AG04449 (cell line): Measurements from ENCODE around the gene VAV2.

Experiments used
- CTCF ChIA-PET: fragments of 350-600 bp; formaldehyde crosslinking; extraction: SDS; loops from one replicate; lab custom pipeline; 2021; ENCODE audit warnings: antibody characterized with exemption; lab: Yijun Ruan, JAX
- POLR2A ChIA-PET: fragments of 400-600, 350-600 bp; formaldehyde crosslinking; extraction: SDS; loops from one replicate; lab custom pipeline; 2020; ENCODE audit warnings: antibody characterized with exemption, inconsistent platforms; lab: Yijun Ruan, JAX
- DNase-seq: peaks from one replicate; pipeline ENCODE4 v3.0.0-alpha.2; 2010; ENCODE audit warnings: low read depth, low spot score
- H3K4me3 ChIP-seq: 2 replicates; pipeline ENCODE4 v1.5.1; 2011; ENCODE audit warnings: low read depth, mild to moderate bottlenecking, control low read depth, low read length
- TF ChIP-seq, protein P1 (sequence below): IDR thresholded peaks from one replicate; pipeline ENCODE4 v1.5.1; 2011; ENCODE audit warnings: mild to moderate bottlenecking, moderate library complexity, low read length, control low read depth, inconsistent platforms; ENCODE audit not compliant: insufficient read depth; ENCODE audit errors: missing control alignments

Gene VAV2

DNA sequence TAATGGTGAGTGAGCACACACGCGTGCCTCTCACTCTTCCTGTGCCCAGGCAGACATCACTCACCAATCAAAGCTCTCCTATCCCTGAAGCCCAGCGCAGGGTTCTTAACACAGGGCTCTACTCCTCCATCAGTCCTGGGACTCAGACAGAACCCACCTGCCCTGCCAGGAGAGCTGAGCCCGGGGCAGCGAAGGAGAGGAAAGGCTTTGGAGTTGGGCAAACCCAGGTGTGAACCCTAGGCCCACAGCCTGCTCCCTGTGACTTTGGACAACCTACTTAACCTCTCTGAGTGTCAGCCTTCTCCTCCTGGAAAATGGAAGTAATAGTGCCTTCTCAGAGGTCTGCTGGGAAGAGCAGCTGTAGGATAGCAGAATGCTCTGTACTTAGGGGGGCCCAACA, 155.3 kb downstream of the VAV2 start:
- CTCF ChIA-PET: interaction anchor here (1.0 to 1.7 kb wide), 2 partner anchors 11 to 158 kb away, joined by 3 to 5 read pairs; no protein-coding TSS in a partner anchor
- no peak for DNase-seq

GRCh38 chr9:133836001-133836758, 155.9 kb downstream of the VAV2 start:
- ChIA-PET CTCF (interaction anchor here (1.0 kb wide), 1 partner anchor 10 kb away, joined by 3 read pairs; no protein-coding TSS in a partner anchor), POLR2A (no interaction called here)
- no peak for DNase-seq
- TF ChIP-seq, protein P1, sequence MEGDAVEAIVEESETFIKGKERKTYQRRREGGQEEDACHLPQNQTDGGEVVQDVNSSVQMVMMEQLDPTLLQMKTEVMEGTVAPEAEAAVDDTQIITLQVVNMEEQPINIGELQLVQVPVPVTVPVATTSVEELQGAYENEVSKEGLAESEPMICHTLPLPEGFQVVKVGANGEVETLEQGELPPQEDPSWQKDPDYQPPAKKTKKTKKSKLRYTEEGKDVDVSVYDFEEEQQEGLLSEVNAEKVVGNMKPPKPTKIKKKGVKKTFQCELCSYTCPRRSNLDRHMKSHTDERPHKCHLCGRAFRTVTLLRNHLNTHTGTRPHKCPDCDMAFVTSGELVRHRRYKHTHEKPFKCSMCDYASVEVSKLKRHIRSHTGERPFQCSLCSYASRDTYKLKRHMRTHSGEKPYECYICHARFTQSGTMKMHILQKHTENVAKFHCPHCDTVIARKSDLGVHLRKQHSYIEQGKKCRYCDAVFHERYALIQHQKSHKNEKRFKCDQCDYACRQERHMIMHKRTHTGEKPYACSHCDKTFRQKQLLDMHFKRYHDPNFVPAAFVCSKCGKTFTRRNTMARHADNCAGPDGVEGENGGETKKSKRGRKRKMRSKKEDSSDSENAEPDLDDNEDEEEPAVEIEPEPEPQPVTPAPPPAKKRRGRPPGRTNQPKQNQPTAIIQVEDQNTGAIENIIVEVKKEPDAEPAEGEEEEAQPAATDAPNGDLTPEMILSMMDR: no peak
- no peak overlapping the region for H3K4me3 ChIP-seq

More for the DNA sequence above, 155.3 kb downstream of the VAV2 start:
- no peak overlapping the region for H3K4me3 ChIP-seq
- TF ChIP-seq, protein P1: no peak
- POLR2A ChIA-PET: no interaction called here

GRCh38 chr9:133835262-133835901, 156.7 kb downstream of the VAV2 start:
- no peak for DNase-seq
- ChIA-PET POLR2A (no interaction called here), CTCF (no interaction called here)
- TF ChIP-seq, protein P1: no peak
- H3K4me3 ChIP-seq: no peak overlapping the region

DNA sequence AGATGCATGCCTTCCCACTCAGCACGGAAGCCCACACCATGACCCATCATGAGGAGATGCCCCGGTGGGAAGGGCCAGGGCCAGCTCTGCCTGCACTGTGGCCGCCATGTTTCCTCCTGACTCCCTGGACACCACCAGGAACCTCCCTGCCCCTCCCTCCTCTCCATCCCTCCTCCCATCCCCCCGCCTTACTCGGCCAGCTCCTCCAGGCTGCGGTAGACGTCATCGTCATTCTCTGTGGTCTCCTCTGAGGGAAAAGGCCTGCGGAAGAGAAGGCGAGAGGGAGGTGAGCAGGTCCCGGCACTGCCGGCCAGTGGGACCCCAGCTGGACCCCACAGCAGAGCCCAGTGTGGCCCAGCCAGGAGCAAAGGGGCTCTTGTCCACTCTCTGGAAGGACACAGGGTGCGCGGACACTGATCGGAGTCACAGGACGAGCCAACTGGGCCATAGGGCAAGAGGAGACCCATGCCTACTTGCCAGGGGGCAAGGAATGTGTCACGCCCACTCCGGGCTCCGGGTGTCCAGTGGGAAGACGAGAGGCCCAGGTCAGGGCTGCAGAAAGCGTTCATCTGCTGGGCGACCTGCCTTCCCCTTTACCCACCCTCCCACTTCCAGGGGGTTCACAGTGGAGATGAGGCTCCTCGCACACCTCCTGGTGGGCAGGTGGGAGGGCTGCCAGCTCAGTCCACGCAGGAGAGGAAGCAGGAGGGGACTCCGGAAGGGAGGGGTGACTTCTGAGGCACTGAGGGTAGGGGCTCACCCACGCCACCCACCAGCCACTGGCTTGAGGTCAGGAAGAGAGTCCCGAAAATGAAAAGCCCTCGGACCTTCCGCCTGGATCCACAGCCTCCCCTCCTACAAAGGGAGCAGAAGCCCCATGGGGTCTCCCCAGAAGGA, 157.8 kb downstream of the VAV2 start:
- TF ChIP-seq, protein P1: no peak
- DNase-seq: no peak
- ChIA-PET CTCF (no interaction called here), POLR2A (no interaction called here)
- H3K4me3 ChIP-seq: no peak overlapping the region

DNA sequence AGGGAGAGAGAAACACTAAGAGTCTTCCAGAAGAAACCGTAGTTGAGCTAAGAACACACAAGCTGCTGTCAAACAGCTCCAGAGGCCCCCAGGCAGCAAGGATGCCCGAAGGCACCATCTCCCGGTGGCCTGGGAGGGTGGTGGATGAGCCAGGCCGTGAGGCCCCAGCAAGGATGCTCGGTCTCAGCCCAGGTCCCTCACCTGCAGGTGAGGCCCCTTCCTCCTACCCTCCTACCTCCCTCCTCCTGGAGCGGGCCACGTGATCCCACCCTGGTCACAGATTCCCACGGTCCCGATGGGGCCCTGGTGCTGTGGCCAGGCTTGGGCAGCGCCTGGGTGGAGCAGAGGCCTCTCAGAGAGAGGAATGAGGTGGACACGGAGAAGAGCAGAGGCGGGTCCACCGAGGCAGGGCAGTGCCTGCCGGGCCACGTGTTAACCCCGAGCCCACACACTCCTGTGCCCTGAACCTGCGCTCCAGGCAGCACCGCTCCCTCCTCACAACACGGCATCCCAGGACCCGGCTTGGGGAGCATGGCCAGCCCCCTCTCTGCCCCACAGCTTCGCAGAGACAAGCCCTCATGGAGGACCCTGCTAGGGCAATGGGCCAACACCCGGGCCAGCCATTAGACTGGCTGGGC, 158.6 kb downstream of the VAV2 start:
- ChIA-PET POLR2A (no interaction called here), CTCF (interaction anchor here (0.6 kb wide), 1 partner anchor 160 kb away, joined by 3 read pairs; no protein-coding TSS in a partner anchor)
- DNase-seq: no peak
- TF ChIP-seq, protein P1: no peak
- no peak overlapping the region for H3K4me3 ChIP-seq
